Liver (tissue), 9 donors: ENCODE measurements around the gene TAPBPL. TPM values are rescaled to one million over a fixed set of nuclear protein-coding genes. Genes with fewer than 3 reads are reported as not detected.

Experiments
- DNase-seq: peaks from one replicate; pipeline ENCODE4 v3.0.0-alpha.2; 2017; ENCODE audit warnings: low spot score
- H3K27ac ChIP-seq, 2 donors: one replicate each; pipeline ENCODE4 v1.7.0; 2013; ENCODE audit warnings: inconsistent platforms in 2 of 2, low read length in 2 of 2, control low read depth in 1 of 2, low read depth in 1 of 2, mild to moderate bottlenecking in 1 of 2
- H3K27me3 ChIP-seq, 4 donors: one replicate each; pipeline versions ENCODE4 v1.6.1 to v1.7.0; 2013; ENCODE audit warnings: low read length in 3 of 4, inconsistent platforms in 1 of 4, mild to moderate bottlenecking in 1 of 4, moderate library complexity in 1 of 4; ENCODE audit not compliant: control insufficient read depth in 4 of 4, insufficient read depth in 4 of 4
- H3K36me3 ChIP-seq, 4 donors: one replicate each; pipeline versions ENCODE4 v1.6.1 to v1.7.0; 2013; ENCODE audit warnings: low read length in 3 of 4, mild to moderate bottlenecking in 3 of 4, low read depth in 1 of 4, moderate library complexity in 1 of 4; ENCODE audit not compliant: control insufficient read depth in 4 of 4, insufficient read depth in 3 of 4
- H3K4me1 ChIP-seq, 4 donors: one replicate each; pipeline versions ENCODE4 v1.6.1 to v1.7.0; 2013; ENCODE audit warnings: low read length in 3 of 4, mild to moderate bottlenecking in 3 of 4, moderate library complexity in 1 of 4; ENCODE audit not compliant: control insufficient read depth in 4 of 4, insufficient read depth in 4 of 4
- H3K4me3 ChIP-seq, 3 donors: one replicate each; pipeline versions ENCODE4 v1.6.1 to v1.7.0; 2013; ENCODE audit warnings: low read length in 3 of 3, control low read depth in 1 of 3, low read depth in 1 of 3, mild to moderate bottlenecking in 1 of 3
- H3K9ac ChIP-seq, 2 donors: one replicate each; pipeline ENCODE4 v1.7.0; 2013; ENCODE audit warnings: low read length in 2 of 2, mild to moderate bottlenecking in 2 of 2, moderate library complexity in 2 of 2, control low read depth in 1 of 2, low read depth in 1 of 2
- H3K9me3 ChIP-seq, 4 donors: one replicate each; pipeline versions ENCODE4 v1.6.1 to v1.7.0; 2013; ENCODE audit warnings: low read length in 3 of 4; ENCODE audit not compliant: control insufficient read depth in 4 of 4
- ATF3 ChIP-seq: IDR thresholded peaks from 2 replicates; pipeline ENCODE4 v1.6.1; 2016; ENCODE audit warnings: antibody characterized with exemption
- EGR1 ChIP-seq, 2 donors: IDR thresholded peaks; 2 replicates each; pipeline ENCODE4 v1.6.1; 2016 to 2018; ENCODE audit warnings: antibody characterized with exemption in 2 of 2, low read depth in 2 of 2
- FOXA1 ChIP-seq: IDR thresholded peaks from 2 replicates; pipeline ENCODE4 v1.6.1; 2016; ENCODE audit warnings: antibody characterized with exemption
- FOXA2 ChIP-seq: IDR thresholded peaks from 2 replicates; pipeline ENCODE4 v1.6.1; 2016; ENCODE audit warnings: antibody characterized with exemption
- GABPA ChIP-seq, 2 donors: IDR thresholded peaks in 1 of 2; conservative IDR thresholded peaks in 1 of 2; 2 replicates each; pipeline ENCODE4 v1.6.1; 2016; ENCODE audit warnings: antibody characterized with exemption in 2 of 2, mild to moderate bottlenecking in 1 of 2, moderate library complexity in 1 of 2
- HNF4A ChIP-seq, 2 donors: conservative IDR thresholded peaks; 2 replicates each; pipeline ENCODE4 v1.6.1; 2016; ENCODE audit warnings: antibody characterized with exemption in 2 of 2, mild to moderate bottlenecking in 2 of 2
- HNF4G ChIP-seq: IDR thresholded peaks from 2 replicates; pipeline ENCODE4 v1.6.1; 2016; ENCODE audit warnings: antibody characterized with exemption
- JUND ChIP-seq, 2 donors: IDR thresholded peaks; 2 replicates each; pipeline ENCODE4 v1.6.1; 2016; ENCODE audit warnings: antibody characterized with exemption in 2 of 2
- NR2F2 ChIP-seq: IDR thresholded peaks from 2 replicates; pipeline ENCODE4 v1.6.1; 2016; ENCODE audit warnings: antibody characterized with exemption
- RAD21 ChIP-seq, 2 donors: IDR thresholded peaks; 2 replicates each; pipeline ENCODE4 v1.6.1; 2016; ENCODE audit warnings: antibody characterized with exemption in 2 of 2, mild to moderate bottlenecking in 2 of 2
- RXRA ChIP-seq, 2 donors: IDR thresholded peaks; 2 replicates each; pipeline ENCODE4 v1.6.1; 2017 to 2018; ENCODE audit warnings: antibody characterized with exemption in 2 of 2, mild to moderate bottlenecking in 1 of 2
- SP1 ChIP-seq: IDR thresholded peaks from 2 replicates; pipeline ENCODE4 v1.6.1; 2018; ENCODE audit warnings: antibody characterized with exemption, mild to moderate bottlenecking
- TAF1 ChIP-seq: conservative IDR thresholded peaks from 2 replicates; pipeline ENCODE4 v1.6.1; 2016; ENCODE audit warnings: antibody characterized with exemption, mild to moderate bottlenecking
- YY1 ChIP-seq: IDR thresholded peaks from 2 replicates; pipeline ENCODE4 v1.6.1; 2016; ENCODE audit warnings: antibody characterized with exemption, mild to moderate bottlenecking
- ZBTB33 ChIP-seq: IDR thresholded peaks from 2 replicates; pipeline ENCODE4 v1.6.1; 2016; ENCODE audit warnings: antibody characterized with exemption
- WGBS: extraction: QIAGEN DNeasy Blood & Tissue Kit; methylation state at CpG from one replicate; pipeline ENCODE4 v1.1.7; 2013; 5-methylcytosine and 5-hydroxymethylcytosine counted together
- polyA plus RNA-seq, 2 donors: library from polyadenylated mRNA; stranded (reverse) in 1 of 2; unstranded in 1 of 2; fragments of 200-250 nt in 1 of 2; fragments of >200 nt in 1 of 2; fragmentation: Nextera tagmentation in 1 of 2; extraction: Ambion mirVana in 1 of 2; gene quantifications; one replicate each; pipeline versions ENCODE4 v1.2.1 to v1.2.3, GENCODE V29; 2013 to 2015
- total RNA-seq, 2 donors: library from RNA; depleted of rRNA; stranded (reverse); fragments of >200 nt; gene quantifications; one replicate each; pipeline ENCODE4 v1.2.3, GENCODE V29; 2014
- TF ChIP-seq, protein P1 (sequence below): IDR thresholded peaks from 2 replicates; pipeline ENCODE4 v1.6.1; 2016; ENCODE audit warnings: antibody characterized with exemption, mild to moderate bottlenecking
- donor health status: healthy.
- donor health status: healthy.
- donor health status: healthy.
- donor health status: healthy.
- donor health status: healthy.

TAPBPL gene
- total and polyA plus RNA-seq, 4 donors: 9.5 to 32.9 (median 19.0) TPM

GRCh38 chr12:6458281-6459003 lies 6.6 kb downstream of the TAPBPL start:
- TF ChIP-seq HNF4A (conservative IDR thresholded peaks at IDR 0.05): no peak
- no peak for TF ChIP-seq ZBTB33
- TF ChIP-seq FOXA1: no peak
- TF ChIP-seq JUND (IDR thresholded peaks at IDR 0.05): no peak
- no peak for TF ChIP-seq RXRA (IDR thresholded peaks at IDR 0.05)
- no peak for TF ChIP-seq HNF4G
- TF ChIP-seq EGR1 (IDR thresholded peaks at IDR 0.05; ENCODE audit: low read depth in 2 of 2): no peak
- no peak for TF ChIP-seq RAD21 (IDR thresholded peaks at IDR 0.05)
- TF ChIP-seq YY1: no peak
- TF ChIP-seq NR2F2: no peak
- no peaks in the 10 kb centered on the region for H3K27me3 ChIP-seq
- H3K4me3 ChIP-seq: no peak overlapping the region
- no peaks in the 10 kb centered on the region for H3K9me3 ChIP-seq
- DNase-seq: no peak
- H3K27ac ChIP-seq: no peak overlapping the region
- H3K4me1 ChIP-seq: peaks cover 0 to under 1% (median under 1%) of the 10 kb centered on the region in 4 donors
- no peak overlapping the region for H3K9ac ChIP-seq
- 91% methylated on average over 14 of the region's 14 CpGs for WGBS
- peaks cover 9 to 63% (median 56%) of the 10 kb centered on the region in 4 donors for H3K36me3 ChIP-seq

GRCh38 chr12:6459004-6459337 lies 7.1 kb downstream of the TAPBPL start:
- 99% methylated on average over 2 of the region's 2 CpGs for whole genome bisulfite sequencing

GRCh38 chr12:6460751-6461371 lies 9.0 kb downstream of the TAPBPL start:
- Histone ChIP-seq H3K27me3 (no peaks in the 10 kb centered on the region), H3K9me3 (no peaks in the 10 kb centered on the region), H3K4me1 (peaks cover 0 to 2% (median 0%) of the 10 kb centered on the region in 4 donors), H3K27ac (peak overlapping the region; percentile 4 to 55), H3K4me3 (no peak overlapping the region), H3K36me3 (peaks cover 10 to 72% (median 62%) of the 10 kb centered on the region in 4 donors), H3K9ac (no peak overlapping the region)
- no peak for DNase-seq
- TF ChIP-seq RAD21 (IDR thresholded peaks at IDR 0.05) (no peak), FOXA2 (no peak), HNF4G (no peak), HNF4A (conservative IDR thresholded peaks at IDR 0.05) (no peak), SP1 (no peak), NR2F2 (no peak), ZBTB33 (no peak), RXRA (IDR thresholded peaks at IDR 0.05) (no peak)
- TF ChIP-seq, protein P1, sequence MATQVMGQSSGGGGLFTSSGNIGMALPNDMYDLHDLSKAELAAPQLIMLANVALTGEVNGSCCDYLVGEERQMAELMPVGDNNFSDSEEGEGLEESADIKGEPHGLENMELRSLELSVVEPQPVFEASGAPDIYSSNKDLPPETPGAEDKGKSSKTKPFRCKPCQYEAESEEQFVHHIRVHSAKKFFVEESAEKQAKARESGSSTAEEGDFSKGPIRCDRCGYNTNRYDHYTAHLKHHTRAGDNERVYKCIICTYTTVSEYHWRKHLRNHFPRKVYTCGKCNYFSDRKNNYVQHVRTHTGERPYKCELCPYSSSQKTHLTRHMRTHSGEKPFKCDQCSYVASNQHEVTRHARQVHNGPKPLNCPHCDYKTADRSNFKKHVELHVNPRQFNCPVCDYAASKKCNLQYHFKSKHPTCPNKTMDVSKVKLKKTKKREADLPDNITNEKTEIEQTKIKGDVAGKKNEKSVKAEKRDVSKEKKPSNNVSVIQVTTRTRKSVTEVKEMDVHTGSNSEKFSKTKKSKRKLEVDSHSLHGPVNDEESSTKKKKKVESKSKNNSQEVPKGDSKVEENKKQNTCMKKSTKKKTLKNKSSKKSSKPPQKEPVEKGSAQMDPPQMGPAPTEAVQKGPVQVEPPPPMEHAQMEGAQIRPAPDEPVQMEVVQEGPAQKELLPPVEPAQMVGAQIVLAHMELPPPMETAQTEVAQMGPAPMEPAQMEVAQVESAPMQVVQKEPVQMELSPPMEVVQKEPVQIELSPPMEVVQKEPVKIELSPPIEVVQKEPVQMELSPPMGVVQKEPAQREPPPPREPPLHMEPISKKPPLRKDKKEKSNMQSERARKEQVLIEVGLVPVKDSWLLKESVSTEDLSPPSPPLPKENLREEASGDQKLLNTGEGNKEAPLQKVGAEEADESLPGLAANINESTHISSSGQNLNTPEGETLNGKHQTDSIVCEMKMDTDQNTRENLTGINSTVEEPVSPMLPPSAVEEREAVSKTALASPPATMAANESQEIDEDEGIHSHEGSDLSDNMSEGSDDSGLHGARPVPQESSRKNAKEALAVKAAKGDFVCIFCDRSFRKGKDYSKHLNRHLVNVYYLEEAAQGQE: no peak
- WGBS: 84% methylated on average over 10 of the region's 10 CpGs

More at GRCh38 chr12:6459004-6459337, 7.1 kb downstream of the TAPBPL start:
- no peaks in the 10 kb centered on the region for H3K4me1 ChIP-seq
- no peak for DNase-seq
- H3K36me3 ChIP-seq: peaks cover 8 to 67% (median 61%) of the 10 kb centered on the region in 4 donors
- H3K27me3 ChIP-seq: no peaks in the 10 kb centered on the region
- TF ChIP-seq RXRA (IDR thresholded peaks at IDR 0.05) (no peak), HNF4G (no peak), GABPA (IDR thresholded peaks at IDR 0.05 in 1 of 2, conservative IDR thresholded peaks at IDR 0.05 in 1 of 2) (no peak), TAF1 (no peak), JUND (IDR thresholded peaks at IDR 0.05) (no peak), ATF3 (no peak)
- no peak overlapping the region for H3K4me3 ChIP-seq
- H3K9ac ChIP-seq: no peak overlapping the region
- no peaks in the 10 kb centered on the region for H3K9me3 ChIP-seq
- no peak overlapping the region for H3K27ac ChIP-seq
